Endodermal cell (in vitro differentiated cells): ENCODE data around the gene OTOF. TPM values are rescaled to one million over a fixed set of nuclear protein-coding genes. Genes with fewer than 3 reads are reported as not detected.

Experiments used
- DNase-seq: peaks from one replicate; pipeline ENCODE4 v3.0.0-alpha.2; 2017
- H3K27ac ChIP-seq: 2 replicates; pipeline ENCODE4 v1.5.1; 2013; ENCODE audit warnings: mild to moderate bottlenecking, low read depth, low read length, moderate library complexity
- H3K27me3 ChIP-seq: 2 replicates; pipeline ENCODE4 v1.6.1; 2013; ENCODE audit warnings: mild to moderate bottlenecking, low read length, moderate library complexity; ENCODE audit not compliant: insufficient read depth, control insufficient read depth, poor library complexity, severe bottlenecking
- H3K36me3 ChIP-seq: 2 replicates; pipeline ENCODE4 v1.7.0; 2013; ENCODE audit warnings: mild to moderate bottlenecking, low read length, moderate library complexity; ENCODE audit not compliant: control insufficient read depth, insufficient read depth
- H3K4me1 ChIP-seq: one replicate; pipeline ENCODE4 v1.7.0; 2013; ENCODE audit warnings: low read length; ENCODE audit not compliant: control insufficient read depth, insufficient read depth
- H3K4me3 ChIP-seq: 2 replicates; pipeline ENCODE4 v1.5.1; 2013; ENCODE audit warnings: mild to moderate bottlenecking, low read length, moderate library complexity
- H3K9ac ChIP-seq: 2 replicates; pipeline ENCODE4 v1.6.1; 2013; ENCODE audit warnings: mild to moderate bottlenecking, low read length, moderate library complexity; ENCODE audit not compliant: poor library complexity, severe bottlenecking; ENCODE audit errors: extremely low read depth
- H3K9me3 ChIP-seq: 2 replicates; pipeline ENCODE4 v1.6.1; 2013; ENCODE audit warnings: mild to moderate bottlenecking, low read length, moderate library complexity; ENCODE audit not compliant: control insufficient read depth
- H3K27ac Mint-ChIP-seq: 2 replicates; pipeline ENCODE4 v1.8.0; 2020; ENCODE audit warnings: mixed read lengths
- H3K27me3 Mint-ChIP-seq: 2 replicates; pipeline ENCODE4 v1.8.0; 2021; ENCODE audit warnings: mild to moderate bottlenecking, mixed read lengths; ENCODE audit not compliant: insufficient read depth
- H3K36me3 Mint-ChIP-seq: 2 replicates; pipeline ENCODE4 v1.8.0; 2020; ENCODE audit warnings: low read depth, mixed read lengths
- H3K4me1 Mint-ChIP-seq: 2 replicates; pipeline ENCODE4 v1.8.0; 2020; ENCODE audit warnings: mixed read lengths
- H3K4me3 Mint-ChIP-seq: 2 replicates; pipeline ENCODE4 v1.8.0; 2020; ENCODE audit warnings: mild to moderate bottlenecking, moderate library complexity, mixed read lengths
- H3K9me3 Mint-ChIP-seq: 2 replicates; pipeline ENCODE4 v1.8.0; 2020; ENCODE audit warnings: mild to moderate bottlenecking, mixed read lengths
- WGBS, 2 experiments: methylation state at CpG; one replicate each; pipeline versions ENCODE4 v1.1.5 to v1.1.7; 2013; ENCODE audit warnings: missing lambda C conversion rate in 2 of 2, mixed read lengths in 1 of 2; ENCODE audit not compliant: insufficient coverage in 1 of 2, insufficient read length in 1 of 2; 5-methylcytosine and 5-hydroxymethylcytosine counted together
- total RNA-seq, 2 donors: library from RNA; stranded (reverse); fragmentation: NEBNext Ultra II Directional in 1 of 2; extraction: Animal tissue kit (Norgen Biotek cat#: 25700) in 1 of 2; gene quantifications; 2 replicates in 1 of 2; 3 replicates in 1 of 2; pipeline ENCODE4 v1.2.1, GENCODE V29; 2021
- TF ChIP-seq, protein P1 (sequence below): fragments of 200-600 bp; sonication (generic); conservative IDR thresholded peaks from 2 replicates; pipeline ENCODE4 v1.5.0; 2021; ENCODE audit warnings: antibody characterized with exemption, mild to moderate bottlenecking

OTOF gene
- total RNA-seq, 2 donors from 2014 or later: 1.1 to 1.2 TPM

DNA sequence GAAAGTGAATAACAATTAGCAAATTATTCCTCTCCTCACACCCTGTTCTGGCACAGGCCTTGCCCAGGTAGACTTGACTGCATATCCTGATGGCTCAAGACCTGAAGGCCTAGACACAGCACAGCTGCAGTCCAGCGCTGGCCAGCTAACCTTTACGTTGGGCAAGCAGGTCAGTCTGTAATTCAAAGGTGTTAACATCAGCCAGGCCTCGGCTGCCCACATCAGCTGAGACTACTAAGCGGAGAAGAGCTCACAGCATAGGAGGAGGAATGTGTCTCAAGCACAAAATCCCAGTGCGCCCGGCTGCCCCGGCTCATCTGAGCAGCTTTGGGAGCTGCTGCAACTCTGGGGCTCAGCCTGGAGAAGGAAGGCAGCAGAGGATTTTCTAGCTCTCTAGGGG lies 33.5 kb upstream of the OTOF start:
- Mint-ChIP-seq H3K27ac (no peak overlapping the region), H3K4me1 (no peaks in the 10 kb centered on the region), H3K9me3 (no peaks in the 10 kb centered on the region), H3K27me3 (peaks cover 3% of the 10 kb centered on the region), H3K4me3 (no peak overlapping the region), H3K36me3 (no peaks in the 10 kb centered on the region)
- Histone ChIP-seq H3K4me1 (no peaks in the 10 kb centered on the region), H3K27me3 (no peaks in the 10 kb centered on the region), H3K9ac (no peak overlapping the region), H3K4me3 (no peak overlapping the region), H3K9me3 (no peaks in the 10 kb centered on the region), H3K36me3 (no peaks in the 10 kb centered on the region), H3K27ac (no peak overlapping the region)
- TF ChIP-seq, protein P1, sequence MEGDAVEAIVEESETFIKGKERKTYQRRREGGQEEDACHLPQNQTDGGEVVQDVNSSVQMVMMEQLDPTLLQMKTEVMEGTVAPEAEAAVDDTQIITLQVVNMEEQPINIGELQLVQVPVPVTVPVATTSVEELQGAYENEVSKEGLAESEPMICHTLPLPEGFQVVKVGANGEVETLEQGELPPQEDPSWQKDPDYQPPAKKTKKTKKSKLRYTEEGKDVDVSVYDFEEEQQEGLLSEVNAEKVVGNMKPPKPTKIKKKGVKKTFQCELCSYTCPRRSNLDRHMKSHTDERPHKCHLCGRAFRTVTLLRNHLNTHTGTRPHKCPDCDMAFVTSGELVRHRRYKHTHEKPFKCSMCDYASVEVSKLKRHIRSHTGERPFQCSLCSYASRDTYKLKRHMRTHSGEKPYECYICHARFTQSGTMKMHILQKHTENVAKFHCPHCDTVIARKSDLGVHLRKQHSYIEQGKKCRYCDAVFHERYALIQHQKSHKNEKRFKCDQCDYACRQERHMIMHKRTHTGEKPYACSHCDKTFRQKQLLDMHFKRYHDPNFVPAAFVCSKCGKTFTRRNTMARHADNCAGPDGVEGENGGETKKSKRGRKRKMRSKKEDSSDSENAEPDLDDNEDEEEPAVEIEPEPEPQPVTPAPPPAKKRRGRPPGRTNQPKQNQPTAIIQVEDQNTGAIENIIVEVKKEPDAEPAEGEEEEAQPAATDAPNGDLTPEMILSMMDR: no peak
- 95 to 97% methylated on average over 7 of the region's 7 CpGs for WGBS, 2 experiments
- DNase-seq: no peak

DNA sequence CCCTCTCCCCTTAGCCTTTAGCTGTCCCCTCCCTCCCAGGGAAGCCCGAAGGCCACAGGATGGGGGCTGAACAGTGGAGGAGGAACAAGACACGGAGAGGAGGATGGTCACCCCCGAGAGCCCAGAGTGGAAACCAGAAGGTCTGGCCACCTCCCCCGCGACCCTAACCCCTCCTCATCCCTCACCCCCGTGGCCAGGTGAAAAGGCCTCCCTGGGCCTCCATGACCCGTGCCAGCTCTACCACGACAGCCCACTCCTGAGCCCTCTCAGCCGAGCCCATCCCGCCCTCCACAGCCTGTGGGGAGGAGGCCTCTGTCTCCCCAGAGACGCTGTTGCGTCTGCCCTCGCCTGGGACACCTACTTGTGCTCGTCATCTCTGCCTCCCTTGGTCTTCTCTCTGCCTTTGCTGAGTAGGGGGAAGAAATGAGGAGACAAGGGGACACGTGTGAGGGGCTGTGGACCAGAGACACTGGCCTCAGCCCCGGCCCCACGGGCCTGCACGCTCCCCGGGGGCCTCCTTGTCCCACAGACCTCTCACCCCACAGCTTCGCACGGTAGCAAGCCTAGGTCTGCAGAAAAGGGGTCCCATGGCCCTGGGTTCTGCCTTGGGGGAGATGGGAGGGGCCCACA lies 32.5 kb upstream of the OTOF start:
- H3K4me3 Mint-ChIP-seq: no peak overlapping the region
- no peaks in the 10 kb centered on the region for H3K36me3 Mint-ChIP-seq
- 90 to 95% methylated on average over 8 to 21 of the region's 21 CpGs for WGBS, 2 experiments
- H3K9me3 Mint-ChIP-seq: no peaks in the 10 kb centered on the region
- no peaks in the 10 kb centered on the region for H3K9me3 ChIP-seq
- DNase-seq: no peak
- no peak overlapping the region for H3K4me3 ChIP-seq
- no peaks in the 10 kb centered on the region for H3K36me3 ChIP-seq
- no peaks in the 10 kb centered on the region for H3K27me3 ChIP-seq
- TF ChIP-seq, protein P1: no peak
- no peaks in the 10 kb centered on the region for H3K4me1 ChIP-seq
- H3K27ac Mint-ChIP-seq: no peak overlapping the region
- no peaks in the 10 kb centered on the region for H3K4me1 Mint-ChIP-seq
- H3K9ac ChIP-seq: no peak overlapping the region
- H3K27ac ChIP-seq: no peak overlapping the region
- H3K27me3 Mint-ChIP-seq: peaks cover 3% of the 10 kb centered on the region

DNA sequence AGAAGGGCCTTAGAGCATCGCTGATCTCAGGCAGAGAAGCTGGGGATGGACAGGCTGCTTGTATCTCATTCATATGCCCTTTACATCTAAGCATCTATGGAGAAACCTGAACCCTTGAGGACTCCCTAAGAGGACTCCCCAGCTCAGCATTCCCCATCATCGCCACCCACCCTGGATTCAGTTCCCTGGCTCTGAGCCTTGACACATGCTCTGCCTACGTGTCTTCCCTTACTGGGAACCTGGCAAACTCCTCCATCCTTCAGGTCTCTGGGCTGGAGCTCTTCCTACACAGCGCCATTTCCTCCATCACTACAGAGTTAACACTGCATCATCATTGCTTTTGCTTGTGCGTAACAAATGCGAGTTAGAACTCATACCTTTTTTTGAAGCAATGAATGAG lies 31.2 kb upstream of the OTOF start:
- TF ChIP-seq, protein P1: no peak
- H3K27ac ChIP-seq: no peak overlapping the region
- H3K36me3 Mint-ChIP-seq: no peaks in the 10 kb centered on the region
- H3K4me1 Mint-ChIP-seq: no peaks in the 10 kb centered on the region
- H3K27me3 Mint-ChIP-seq: peaks cover 12% of the 10 kb centered on the region
- no peak overlapping the region for H3K4me3 ChIP-seq
- H3K4me3 Mint-ChIP-seq: no peak overlapping the region
- no peak for DNase-seq
- no peaks in the 10 kb centered on the region for H3K9me3 ChIP-seq
- H3K4me1 ChIP-seq: no peaks in the 10 kb centered on the region
- H3K9me3 Mint-ChIP-seq: no peaks in the 10 kb centered on the region
- H3K27ac Mint-ChIP-seq: no peak overlapping the region
- 90 to 92% methylated on average over 6 of the region's 6 CpGs for WGBS, 2 experiments
- H3K9ac ChIP-seq: no peak overlapping the region
- H3K36me3 ChIP-seq: no peaks in the 10 kb centered on the region
- peaks cover 10% of the 10 kb centered on the region for H3K27me3 ChIP-seq
